DOHH2 (cell line): Measurements from ENCODE around the gene USP6NL.

Experiments used
- CTCF ChIP-seq: fragments of 200-600 bp; sonication (generic); IDR thresholded peaks from one replicate; pipeline ENCODE4 v1.5.1; 2014; ENCODE audit warnings: antibody characterized with exemption, mild to moderate bottlenecking, low read depth, low read length; ENCODE audit not compliant: poor library complexity, severe bottlenecking
- EZH2phosphoT487 ChIP-seq: fragments of 200-600 bp; sonication (generic); IDR thresholded peaks from 2 replicates; pipeline ENCODE4 v1.6.1; 2017; ENCODE audit warnings: borderline replicate concordance, mild to moderate bottlenecking, antibody characterized with exemption, low read length, moderate library complexity, mixed read lengths

DNA sequence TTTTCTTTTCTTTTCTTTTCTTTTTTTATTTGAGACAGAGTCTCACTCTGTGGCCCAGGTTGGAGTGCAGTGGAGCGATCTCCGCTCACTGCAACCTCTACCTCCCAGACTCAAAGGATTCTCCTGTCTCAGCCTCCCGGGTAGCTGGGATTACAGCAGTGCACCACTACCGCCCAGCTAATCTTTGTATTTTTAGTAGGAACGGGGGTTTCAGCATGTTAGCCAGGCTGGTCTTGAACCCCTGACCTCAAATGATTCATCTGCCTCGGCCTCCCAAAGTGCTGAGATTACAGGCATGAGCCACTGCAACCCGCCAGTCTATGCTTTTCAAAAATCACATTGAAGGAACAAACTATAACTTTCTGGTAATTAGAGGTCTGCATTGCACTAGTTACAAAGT, 2.4 kb downstream of the USP6NL start:
- TF ChIP-seq CTCF (no peak), EZH2phosphoT487 (no peak)
